AG04450 (cell line): ENCODE measurements around the gene GRK7. TPM values are rescaled to one million over a fixed set of nuclear protein-coding genes. Genes with fewer than 3 reads are reported as not detected.

Source experiments
- CTCF ChIA-PET: fragments of 300-600, 350-600 bp; formaldehyde crosslinking; extraction: SDS; loops from one replicate; lab custom pipeline; 2022; ENCODE audit warnings: antibody characterized with exemption, inconsistent platforms; lab: Charles Lee
- POLR2A ChIA-PET: fragments of 350-600 bp; formaldehyde crosslinking; extraction: SDS; loops from one replicate; lab custom pipeline; 2021; ENCODE audit warnings: antibody characterized with exemption, inconsistent platforms; lab: Yijun Ruan, JAX
- DNase-seq: peaks from one replicate; pipeline ENCODE4 v3.0.0-alpha.2; 2011; ENCODE audit warnings: low read depth, low spot score
- H3K27ac ChIP-seq: one replicate; pipeline ENCODE4 v1.5.1; 2012; ENCODE audit warnings: low read depth, low read length, control low read depth
- H3K27me3 ChIP-seq: one replicate; pipeline ENCODE4 v1.6.0; 2012; ENCODE audit warnings: low read length; ENCODE audit not compliant: control insufficient read depth, insufficient read depth
- H3K4me3 ChIP-seq: 2 replicates; pipeline ENCODE4 v1.5.1; 2011; ENCODE audit warnings: mild to moderate bottlenecking, low read depth, low read length, control low read depth
- H3K9me3 ChIP-seq: 2 replicates; pipeline ENCODE4 v1.5.1; 2012; ENCODE audit warnings: low read length; ENCODE audit not compliant: control insufficient read depth, insufficient read depth
- polyA minus RNA-seq: library from RNA; depleted of rRNA, polyadenylated mRNA; stranded (reverse); fragments of >200 nt; gene quantifications from 2 replicates; pipeline ENCODE4 v1.2.3, GENCODE V29; 2011; rRNA and poly(A)+ RNA removed
- polyA plus RNA-seq: library from polyadenylated mRNA; depleted of rRNA; stranded (reverse); fragments of >200 nt; gene quantifications from 2 replicates; pipeline ENCODE4 v1.2.3, GENCODE V29; 2011; rRNA removed
- TF ChIP-seq, protein P1 (sequence below): IDR thresholded peaks from 2 replicates; pipeline ENCODE4 v1.5.1; 2011; ENCODE audit warnings: low read depth, low read length, control low read depth, inconsistent platforms

The GRK7 gene, protein sequence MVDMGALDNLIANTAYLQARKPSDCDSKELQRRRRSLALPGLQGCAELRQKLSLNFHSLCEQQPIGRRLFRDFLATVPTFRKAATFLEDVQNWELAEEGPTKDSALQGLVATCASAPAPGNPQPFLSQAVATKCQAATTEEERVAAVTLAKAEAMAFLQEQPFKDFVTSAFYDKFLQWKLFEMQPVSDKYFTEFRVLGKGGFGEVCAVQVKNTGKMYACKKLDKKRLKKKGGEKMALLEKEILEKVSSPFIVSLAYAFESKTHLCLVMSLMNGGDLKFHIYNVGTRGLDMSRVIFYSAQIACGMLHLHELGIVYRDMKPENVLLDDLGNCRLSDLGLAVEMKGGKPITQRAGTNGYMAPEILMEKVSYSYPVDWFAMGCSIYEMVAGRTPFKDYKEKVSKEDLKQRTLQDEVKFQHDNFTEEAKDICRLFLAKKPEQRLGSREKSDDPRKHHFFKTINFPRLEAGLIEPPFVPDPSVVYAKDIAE (N-terminal part only)
- polyA plus RNA-seq: not detected in 2 replicates
- polyA minus RNA-seq: not detected in 2 replicates

DNA sequence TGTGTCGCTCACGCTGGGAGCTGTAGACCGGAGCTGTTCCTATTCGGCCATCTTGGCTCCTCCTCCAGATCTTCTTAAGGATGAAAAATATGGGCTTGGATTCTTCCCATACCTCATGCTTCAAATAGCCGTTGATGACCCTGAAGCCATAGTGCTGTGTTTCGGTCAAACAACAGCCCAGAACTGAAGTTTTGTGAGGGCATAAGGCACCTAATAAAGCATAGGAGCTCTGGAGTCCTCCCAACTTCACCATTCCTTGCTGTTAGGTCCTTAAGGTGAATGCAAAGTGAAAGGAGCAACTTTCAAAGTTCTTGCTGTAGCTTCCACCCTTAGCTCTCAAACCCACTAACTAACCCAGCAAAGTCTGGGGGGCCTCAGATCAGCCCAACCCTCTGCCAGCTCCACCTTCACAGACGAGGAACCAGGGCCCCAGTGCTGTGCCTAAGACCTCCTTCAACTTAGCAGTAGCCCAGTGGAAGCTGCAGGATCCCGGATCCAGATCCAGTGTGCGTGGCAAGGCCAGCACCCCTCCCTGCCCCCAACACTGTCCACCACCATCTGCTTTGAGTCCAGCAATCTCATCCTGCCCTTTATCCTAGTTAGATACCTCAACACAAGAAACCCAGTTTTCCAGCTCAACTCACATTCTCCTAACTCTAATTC lies at the start of gene GRK7:
GRK7 (plus strand) TSS at position 321 of the 663 bp plus-strand sequence. CDS start 14,877 bp downstream, outside the sequence.
- DNase-seq: no peak
- Histone ChIP-seq H3K27ac (no peak within 1 kb of the TSS), H3K4me3 (no peak within 1 kb of the TSS), H3K27me3 (no peaks in the 10 kb centered on the region), H3K9me3 (no peaks in the 10 kb centered on the region)
- TF ChIP-seq, protein P1, sequence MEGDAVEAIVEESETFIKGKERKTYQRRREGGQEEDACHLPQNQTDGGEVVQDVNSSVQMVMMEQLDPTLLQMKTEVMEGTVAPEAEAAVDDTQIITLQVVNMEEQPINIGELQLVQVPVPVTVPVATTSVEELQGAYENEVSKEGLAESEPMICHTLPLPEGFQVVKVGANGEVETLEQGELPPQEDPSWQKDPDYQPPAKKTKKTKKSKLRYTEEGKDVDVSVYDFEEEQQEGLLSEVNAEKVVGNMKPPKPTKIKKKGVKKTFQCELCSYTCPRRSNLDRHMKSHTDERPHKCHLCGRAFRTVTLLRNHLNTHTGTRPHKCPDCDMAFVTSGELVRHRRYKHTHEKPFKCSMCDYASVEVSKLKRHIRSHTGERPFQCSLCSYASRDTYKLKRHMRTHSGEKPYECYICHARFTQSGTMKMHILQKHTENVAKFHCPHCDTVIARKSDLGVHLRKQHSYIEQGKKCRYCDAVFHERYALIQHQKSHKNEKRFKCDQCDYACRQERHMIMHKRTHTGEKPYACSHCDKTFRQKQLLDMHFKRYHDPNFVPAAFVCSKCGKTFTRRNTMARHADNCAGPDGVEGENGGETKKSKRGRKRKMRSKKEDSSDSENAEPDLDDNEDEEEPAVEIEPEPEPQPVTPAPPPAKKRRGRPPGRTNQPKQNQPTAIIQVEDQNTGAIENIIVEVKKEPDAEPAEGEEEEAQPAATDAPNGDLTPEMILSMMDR: no peak
- POLR2A ChIA-PET: no interaction called here
- CTCF ChIA-PET: no interaction called here

DNA sequence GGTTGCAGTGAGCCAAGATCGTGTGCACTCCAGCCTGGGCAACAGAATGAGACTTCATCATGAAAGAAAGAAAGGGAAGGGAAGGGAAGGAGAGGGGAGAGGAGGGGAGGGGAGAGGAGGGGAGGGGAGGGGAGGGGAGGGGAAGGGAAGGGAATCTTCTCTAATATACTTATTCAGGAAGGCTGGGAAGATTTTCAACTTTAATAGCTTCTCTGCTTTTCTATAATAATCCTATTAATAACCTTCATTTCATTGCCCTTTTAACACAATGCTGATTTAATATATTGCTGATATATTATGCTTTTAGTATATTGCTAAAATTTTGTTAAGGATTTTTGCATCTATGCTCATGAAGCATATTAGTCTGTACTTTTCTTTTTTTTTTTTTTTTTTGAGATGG lies 48.5 kb upstream of the GRK7 start:
- POLR2A ChIA-PET: no interaction called here
- TF ChIP-seq, protein P1: no peak
- Histone ChIP-seq H3K27me3 (no peaks in the 10 kb centered on the region), H3K27ac (no peak overlapping the region), H3K9me3 (peaks cover 2% of the 10 kb centered on the region; the same call in 1 of the 2 replicates), H3K4me3 (no peak overlapping the region)
- DNase-seq: no peak
- CTCF ChIA-PET: interaction anchor here (0.6 to 1.1 kb wide), 3 partner anchors 8 to 410 kb away, joined by 3 to 4 read pairs (median 3); no protein-coding TSS in a partner anchor

DNA sequence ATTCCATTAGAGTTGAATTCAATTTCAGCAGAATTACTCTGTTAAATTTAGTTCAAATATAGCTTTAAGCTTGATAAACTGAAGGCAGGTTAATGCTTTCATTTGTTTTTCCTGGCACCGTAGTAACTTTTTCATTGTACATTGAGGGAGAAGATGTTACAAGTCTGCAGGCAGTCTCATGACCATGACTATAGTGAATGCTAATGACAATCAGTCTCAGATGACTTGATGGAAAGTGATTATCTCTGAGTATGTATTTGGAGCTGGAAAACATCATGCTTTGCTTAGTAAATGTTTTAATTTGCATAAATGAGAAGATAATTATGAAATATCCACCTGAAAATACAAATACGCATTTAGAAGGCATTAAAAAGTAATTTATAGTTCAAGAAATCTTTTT lies 41.1 kb upstream of the GRK7 start:
- DNase-seq: no peak
- H3K4me3 ChIP-seq: no peak overlapping the region
- no peaks in the 10 kb centered on the region for H3K9me3 ChIP-seq
- ChIA-PET POLR2A (no interaction called here), CTCF (interaction anchor here (0.6 to 2.3 kb wide), 2 partner anchors 16 to 17 kb away, joined by 3 to 14 read pairs; partner anchors contain the start of gene RNF7)
- TF ChIP-seq, protein P1: no peak
- no peaks in the 10 kb centered on the region for H3K27me3 ChIP-seq
- H3K27ac ChIP-seq: no peak overlapping the region

DNA sequence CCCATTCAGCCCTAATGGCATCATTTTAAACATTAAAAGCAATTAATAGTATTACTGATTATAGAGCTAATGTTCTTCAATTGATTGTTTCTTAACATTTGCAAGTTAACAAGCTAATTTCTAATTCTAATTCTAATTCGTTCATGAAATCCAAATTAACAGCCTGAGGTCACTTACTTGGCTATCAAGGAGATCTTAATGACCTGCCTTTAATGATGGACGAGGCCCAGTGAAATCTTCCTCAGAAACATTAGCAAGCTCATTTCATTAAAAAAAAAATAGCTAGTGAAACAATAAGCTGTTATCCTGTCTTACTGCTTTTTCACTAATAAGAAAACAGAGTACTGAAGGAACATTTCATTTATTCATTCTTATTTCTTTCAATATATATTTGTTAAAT lies 40.6 kb upstream of the GRK7 start:
- no peak overlapping the region for H3K4me3 ChIP-seq
- no peaks in the 10 kb centered on the region for H3K9me3 ChIP-seq
- TF ChIP-seq, protein P1: no peak
- H3K27ac ChIP-seq: no peak overlapping the region
- DNase-seq: no peak
- POLR2A ChIA-PET: interaction anchor here (0.6 kb wide), 1 partner anchor 32 kb away, joined by 3 read pairs; no protein-coding TSS in a partner anchor
- CTCF ChIA-PET: interaction anchor here (0.9 to 2.3 kb wide), 2 partner anchors 16 to 153 kb away, joined by 3 to 14 read pairs; partner anchors contain the start of gene RNF7
- H3K27me3 ChIP-seq: no peaks in the 10 kb centered on the region
